ENCODE results near the gene TEF. TPM values are rescaled to one million over a fixed set of nuclear protein-coding genes. Genes with fewer than 3 reads are reported as not detected.

Gene TEF
- total RNA-seq, 1 donor from 2014 or later, result 20.1 TPM

- intact Hi-C loops (cut with micrococcal nuclease), result no loop called here
- Histone ChIP-seq H3K4me1 (peaks cover 13% of the 10 kb centered on the region), H3K27ac (replicated peaks) (peak overlapping the region; percentile 61), H3K9me3 (replicated peaks) (no peaks in the 10 kb centered on the region), H3K27me3 (ENCODE audit: low read depth) (no peaks in the 10 kb centered on the region), H3K4me3 (no peak overlapping the region), H3K36me3 (peaks cover 34% of the 10 kb centered on the region)
- no peak for DNase-seq
- TF ChIP-seq CTCF (IDR thresholded peaks at IDR 0.05; ENCODE audit: borderline replicate concordance), result no peak
Observed at GRCh38 chr22:41359376-41359775, 22.4 kb upstream of the TEF start.

GRCh38 chr22:41360126-41360525 is 21.6 kb upstream of the TEF start:
- peaks cover 29% of the 10 kb centered on the region for H3K36me3 ChIP-seq
- H3K4me1 ChIP-seq, result peaks cover 13% of the 10 kb centered on the region
- no peak overlapping the region for H3K4me3 ChIP-seq
- TF ChIP-seq CTCF (IDR thresholded peaks at IDR 0.05; ENCODE audit: borderline replicate concordance), result no peak
- intact Hi-C loops (cut with micrococcal nuclease), result no loop called here
- H3K27ac ChIP-seq (replicated peaks), result peak overlapping the region; percentile 61
- peak; percentile 36 for DNase-seq
- H3K9me3 ChIP-seq (replicated peaks), result no peaks in the 10 kb centered on the region
- H3K27me3 ChIP-seq (ENCODE audit: low read depth), result no peaks in the 10 kb centered on the region

DNA sequence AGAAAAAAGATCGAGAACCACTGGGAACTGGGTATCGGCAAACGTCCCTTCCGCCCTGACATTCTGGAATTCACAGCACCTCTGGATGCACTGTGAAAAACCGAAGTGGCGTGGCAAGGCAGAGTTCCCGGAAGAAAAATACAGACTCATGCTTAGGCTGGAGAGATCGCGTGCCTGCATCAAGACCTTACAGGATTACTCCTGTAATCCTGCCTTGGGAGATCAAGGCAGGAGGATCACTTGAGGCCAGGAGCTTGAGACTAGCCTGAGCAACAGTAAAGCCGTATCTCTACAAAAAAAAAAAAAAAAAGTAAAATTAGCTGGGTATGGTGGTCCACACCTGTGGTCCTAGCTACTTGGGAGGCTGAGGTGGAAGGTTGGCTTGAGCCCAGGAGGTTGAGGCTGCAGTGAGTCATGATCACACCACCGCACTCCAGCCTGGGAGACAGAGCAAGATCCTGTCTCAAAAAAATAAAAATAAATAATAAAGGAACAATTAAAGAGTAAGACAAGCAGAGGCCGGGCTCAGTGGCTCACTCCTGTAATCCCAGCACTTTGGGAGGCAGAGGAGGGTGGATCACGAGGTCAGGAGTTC is 19.9 kb upstream of the TEF start:
- no peak for DNase-seq
- Histone ChIP-seq H3K36me3 (peaks cover 12% of the 10 kb centered on the region), H3K9me3 (replicated peaks) (no peaks in the 10 kb centered on the region), H3K27ac (replicated peaks) (no peak overlapping the region), H3K4me3 (no peak overlapping the region), H3K27me3 (ENCODE audit: low read depth) (no peaks in the 10 kb centered on the region), H3K4me1 (peaks cover 18% of the 10 kb centered on the region)
- TF ChIP-seq CTCF (IDR thresholded peaks at IDR 0.05; ENCODE audit: borderline replicate concordance), result no peak
- intact Hi-C loops (cut with micrococcal nuclease), result no loop called here

DNA sequence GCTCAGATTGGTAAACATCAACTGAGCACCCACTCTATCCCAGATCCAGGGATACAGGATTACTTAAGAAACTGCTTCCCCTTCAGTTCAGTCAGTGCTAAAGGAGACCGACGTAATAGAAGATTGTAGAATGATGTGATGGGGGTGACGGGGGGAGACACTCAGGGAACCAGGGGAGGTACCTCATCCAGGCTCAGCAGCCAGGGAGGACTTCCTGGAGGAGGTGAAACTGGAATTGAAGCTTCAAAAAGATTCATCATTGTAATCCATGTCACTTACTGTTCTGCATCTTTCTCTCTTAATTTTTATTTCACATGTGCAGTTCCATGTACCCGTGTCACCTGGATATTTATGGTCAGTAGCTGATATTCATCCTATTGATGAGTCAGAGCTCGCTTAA is 19.1 kb upstream of the TEF start:
- Histone ChIP-seq H3K9me3 (replicated peaks) (no peaks in the 10 kb centered on the region), H3K27ac (replicated peaks) (no peak overlapping the region), H3K36me3 (peaks cover 4% of the 10 kb centered on the region), H3K4me3 (no peak overlapping the region), H3K4me1 (peaks cover 26% of the 10 kb centered on the region), H3K27me3 (ENCODE audit: low read depth) (no peaks in the 10 kb centered on the region)
- TF ChIP-seq CTCF (IDR thresholded peaks at IDR 0.05; ENCODE audit: borderline replicate concordance), result no peak
- intact Hi-C loops (cut with micrococcal nuclease), result no loop called here
- DNase-seq, result no peak

- DNase-seq, result no peak
- Histone ChIP-seq H3K9me3 (replicated peaks) (no peaks in the 10 kb centered on the region), H3K36me3 (no peaks in the 10 kb centered on the region), H3K4me3 (no peak overlapping the region), H3K27ac (replicated peaks) (no peak overlapping the region), H3K27me3 (ENCODE audit: low read depth) (no peaks in the 10 kb centered on the region), H3K4me1 (peaks cover 42% of the 10 kb centered on the region)
- intact Hi-C loops (cut with micrococcal nuclease), result no loop called here
- TF ChIP-seq CTCF (IDR thresholded peaks at IDR 0.05; ENCODE audit: borderline replicate concordance), result no peak
Observed at GRCh38 chr22:41364233-41364632, 17.5 kb upstream of the TEF start.

Measured in left ventricle myocardium inferior (tissue), 1 donor.